CD14-positive monocyte (primary cell): ENCODE measurements around the gene RAB43. TPM values are rescaled to one million over a fixed set of nuclear protein-coding genes. Genes with fewer than 3 reads are reported as not detected.

Experiments
- DNase-seq, 3 donors: peaks; one replicate each; pipeline ENCODE4 v3.0.0-alpha.2; 2011 to 2022
- H2AFZ ChIP-seq: 2 replicates; pipeline ENCODE4 v1.6.0; 2012; ENCODE audit warnings: mild to moderate bottlenecking, low read depth, low read length, inconsistent platforms; ENCODE audit not compliant: insufficient read depth, poor library complexity, severe bottlenecking
- H3K27ac ChIP-seq, 2 donors: 1 replicate in 1 of 2; 2 replicates in 1 of 2; pipeline ENCODE4 v1.5.1; 2012 to 2013; ENCODE audit warnings: low read length in 2 of 2, control low read depth in 1 of 2, inconsistent platforms in 1 of 2, low read depth in 1 of 2, mild to moderate bottlenecking in 1 of 2
- H3K27me3 ChIP-seq, 2 donors: one replicate each; pipeline versions ENCODE4 v1.6.0 to v1.6.1; 2011 to 2013; ENCODE audit warnings: low read length in 2 of 2; ENCODE audit not compliant: control insufficient read depth in 2 of 2, insufficient read depth in 2 of 2
- H3K36me3 ChIP-seq, 2 donors: replicated peaks in 1 of 2; 1 replicate in 1 of 2; 2 replicates in 1 of 2; pipeline versions ENCODE4 v1.5.1 to v1.6.1; 2012 to 2013; ENCODE audit warnings: low read length in 2 of 2, control low read depth in 1 of 2, inconsistent platforms in 1 of 2, mild to moderate bottlenecking in 1 of 2; ENCODE audit not compliant: insufficient read depth in 2 of 2, control insufficient read depth in 1 of 2
- H3K4me1 ChIP-seq, 2 donors: 1 replicate in 1 of 2; 2 replicates in 1 of 2; pipeline versions ENCODE4 v1.5.1 to v1.6.1; 2012 to 2013; ENCODE audit warnings: low read length in 2 of 2, control low read depth in 1 of 2, inconsistent platforms in 1 of 2, mild to moderate bottlenecking in 1 of 2, moderate library complexity in 1 of 2; ENCODE audit not compliant: insufficient read depth in 2 of 2, control insufficient read depth in 1 of 2
- H3K4me2 ChIP-seq: replicated peaks from 2 replicates; pipeline ENCODE3; 2012; ENCODE audit warnings: low read length, moderate library complexity, mild to moderate bottlenecking; ENCODE audit not compliant: poor library complexity, severe bottlenecking; ENCODE audit errors: extremely low read depth
- H3K4me3 ChIP-seq, 3 experiments: fragments of 200-600 bp in 1 of 3; sonication (generic) in 1 of 3; replicated peaks in 1 of 3; 1 replicate in 2 of 3; 2 replicates in 1 of 3; pipeline ENCODE4 v1.5.1; 2011 to 2013; ENCODE audit warnings: low read length in 3 of 3, mild to moderate bottlenecking in 3 of 3, control low read depth in 2 of 3, low read depth in 2 of 3, inconsistent platforms in 1 of 3, moderate library complexity in 1 of 3
- H3K79me2 ChIP-seq: 2 replicates; pipeline ENCODE4 v1.6.0; 2012; ENCODE audit warnings: mild to moderate bottlenecking, control low read depth, inconsistent platforms, low read length, moderate library complexity; ENCODE audit not compliant: insufficient read depth
- H3K9ac ChIP-seq: 2 replicates; pipeline ENCODE4 v1.6.0; 2017; ENCODE audit warnings: low read length, mild to moderate bottlenecking; ENCODE audit not compliant: insufficient read depth, poor library complexity, severe bottlenecking
- H3K9me3 ChIP-seq, 2 donors: replicated peaks in 1 of 2; 1 replicate in 1 of 2; 2 replicates in 1 of 2; pipeline versions ENCODE4 v1.5.1 to v1.6.1; 2012 to 2013; ENCODE audit warnings: low read length in 2 of 2, control low read depth in 1 of 2; ENCODE audit not compliant: control insufficient read depth in 1 of 2, insufficient read depth in 1 of 2
- H4K20me1 ChIP-seq: 2 replicates; pipeline ENCODE4 v1.6.0; 2012; ENCODE audit warnings: mild to moderate bottlenecking, low read length, control low read depth, moderate library complexity; ENCODE audit not compliant: insufficient read depth
- H3K27ac Mint-ChIP-seq, 7 donors: one replicate each; pipeline ENCODE4 v1.8.0; 2020; ENCODE audit warnings: mild to moderate bottlenecking in 7 of 7, mixed read lengths in 7 of 7, moderate library complexity in 6 of 7, inconsistent platforms in 2 of 7
- H3K27me3 Mint-ChIP-seq, 3 donors: one replicate each; pipeline ENCODE4 v1.8.0; 2021 to 2022; ENCODE audit warnings: low read depth in 3 of 3, mild to moderate bottlenecking in 3 of 3, mixed read lengths in 3 of 3, moderate library complexity in 3 of 3, inconsistent platforms in 1 of 3
- H3K36me3 Mint-ChIP-seq, 2 donors: one replicate each; pipeline ENCODE4 v1.8.0; 2020; ENCODE audit warnings: mixed read lengths in 2 of 2, inconsistent platforms in 1 of 2, mild to moderate bottlenecking in 1 of 2
- H3K4me1 Mint-ChIP-seq: one replicate; pipeline ENCODE4 v1.8.0; 2020; ENCODE audit warnings: mild to moderate bottlenecking, mixed read lengths
- H3K4me3 Mint-ChIP-seq, 2 donors: one replicate each; pipeline ENCODE4 v1.8.0; 2020; ENCODE audit warnings: mild to moderate bottlenecking in 2 of 2, mixed read lengths in 2 of 2, moderate library complexity in 1 of 2
- H3K9me3 Mint-ChIP-seq, 7 donors: one replicate each; pipeline ENCODE4 v1.8.0; 2020 to 2022; ENCODE audit warnings: mixed read lengths in 7 of 7, mild to moderate bottlenecking in 6 of 7, moderate library complexity in 6 of 7, inconsistent platforms in 2 of 7
- WGBS: methylation state at CpG from one replicate; pipeline ENCODE4 v1.1.5; 2013; ENCODE audit warnings: missing lambda C conversion rate; ENCODE audit not compliant: insufficient coverage; 5-methylcytosine and 5-hydroxymethylcytosine counted together
- intact Hi-C, 2 donors: fragments of 100-400 bp; cut with micrococcal nuclease; formaldehyde crosslinking; loops; one replicate each; pipeline versions ENCODE4 v1.15.0 to v1.15.1; 2023
- polyA plus RNA-seq, 3 donors: library from polyadenylated mRNA; depleted of rRNA in 1 of 3; unstranded in 2 of 3; stranded (reverse) in 1 of 3; fragments of 300-500 nt in 2 of 3; fragments of >200 nt in 1 of 3; fragmentation: Illumina TruSeq in 2 of 3; gene quantifications; 1 replicate in 2 of 3; 2 replicates in 1 of 3; pipeline ENCODE4 v1.2.3, GENCODE V29; 2012 to 2021
- TF ChIP-seq, protein P1 (sequence below): fragments of 200-600 bp; IDR thresholded peaks from one replicate; pipeline ENCODE4 v1.8.0; 2022; ENCODE audit warnings: antibody characterized with exemption, mild to moderate bottlenecking

Gene RAB43
- polyA plus RNA-seq, 3 donors, result 7.1 to 15.5 (median 8.5) TPM

DNA sequence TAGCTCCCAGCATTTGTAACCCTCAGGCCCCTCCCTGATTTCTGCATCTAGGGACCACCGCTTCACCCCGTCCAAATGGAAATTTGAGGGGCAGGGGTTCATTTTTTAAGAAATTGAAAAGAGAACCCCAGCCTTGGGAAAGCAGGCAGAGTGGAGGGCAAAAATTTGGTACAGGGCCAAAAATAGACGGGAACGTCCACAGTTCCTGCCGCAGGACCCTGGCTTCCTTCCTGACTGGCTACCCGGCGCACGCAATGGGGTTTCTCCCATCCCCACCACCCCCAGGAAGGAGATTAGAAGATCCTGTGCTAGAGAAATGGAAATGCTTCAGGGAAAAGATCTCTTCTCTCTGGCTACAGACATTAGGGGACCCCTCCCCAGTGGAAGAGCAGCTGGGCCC is 40.1 kb downstream of the RAB43 start:
- Mint-ChIP-seq H3K36me3 (no peaks in the 10 kb centered on the region), H3K27ac (no peak overlapping the region)

DNA sequence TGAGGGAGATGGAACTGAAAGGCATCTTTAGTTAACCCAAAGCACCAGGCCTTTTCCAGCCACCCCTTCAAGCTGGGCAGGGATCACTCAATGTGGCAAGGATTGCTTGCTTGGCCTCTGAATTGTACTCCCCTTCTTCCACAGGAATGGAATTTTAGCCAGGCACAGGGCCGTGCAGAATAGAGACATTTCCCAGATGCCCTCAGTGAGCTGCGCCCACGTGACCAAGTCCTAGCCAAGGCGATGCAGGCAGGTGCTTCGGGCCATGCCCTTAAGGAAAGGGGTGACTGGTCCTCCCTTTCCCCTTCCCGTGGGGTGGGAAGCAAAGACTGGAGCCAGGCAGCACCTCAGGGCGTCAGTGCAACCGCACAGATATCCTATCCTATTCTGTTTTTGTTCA is 43.1 kb downstream of the RAB43 start:
- Histone ChIP-seq H3K9ac (no peak overlapping the region), H3K9me3 (no peaks in the 10 kb centered on the region), H3K27ac (no peak overlapping the region), H3K4me1 (no peaks in the 10 kb centered on the region), H4K20me1 (no peaks in the 10 kb centered on the region), H3K27me3 (no peaks in the 10 kb centered on the region), H3K4me2 (no peak overlapping the region), H3K36me3 (no peaks in the 10 kb centered on the region), H3K79me2 (no peaks in the 10 kb centered on the region), H3K4me3 (no peak overlapping the region), H2AFZ (no peak overlapping the region)
- no peak overlapping the region for H3K4me3 Mint-ChIP-seq
- H3K4me1 Mint-ChIP-seq, result peaks cover 2% of the 10 kb centered on the region
- no peaks in the 10 kb centered on the region for H3K36me3 Mint-ChIP-seq
- WGBS, result 92% methylated on average over 5 of the region's 8 CpGs
- DNase-seq, result no peak
- TF ChIP-seq, protein P1, sequence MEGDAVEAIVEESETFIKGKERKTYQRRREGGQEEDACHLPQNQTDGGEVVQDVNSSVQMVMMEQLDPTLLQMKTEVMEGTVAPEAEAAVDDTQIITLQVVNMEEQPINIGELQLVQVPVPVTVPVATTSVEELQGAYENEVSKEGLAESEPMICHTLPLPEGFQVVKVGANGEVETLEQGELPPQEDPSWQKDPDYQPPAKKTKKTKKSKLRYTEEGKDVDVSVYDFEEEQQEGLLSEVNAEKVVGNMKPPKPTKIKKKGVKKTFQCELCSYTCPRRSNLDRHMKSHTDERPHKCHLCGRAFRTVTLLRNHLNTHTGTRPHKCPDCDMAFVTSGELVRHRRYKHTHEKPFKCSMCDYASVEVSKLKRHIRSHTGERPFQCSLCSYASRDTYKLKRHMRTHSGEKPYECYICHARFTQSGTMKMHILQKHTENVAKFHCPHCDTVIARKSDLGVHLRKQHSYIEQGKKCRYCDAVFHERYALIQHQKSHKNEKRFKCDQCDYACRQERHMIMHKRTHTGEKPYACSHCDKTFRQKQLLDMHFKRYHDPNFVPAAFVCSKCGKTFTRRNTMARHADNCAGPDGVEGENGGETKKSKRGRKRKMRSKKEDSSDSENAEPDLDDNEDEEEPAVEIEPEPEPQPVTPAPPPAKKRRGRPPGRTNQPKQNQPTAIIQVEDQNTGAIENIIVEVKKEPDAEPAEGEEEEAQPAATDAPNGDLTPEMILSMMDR, result no peak
- H3K27ac Mint-ChIP-seq, result no peak overlapping the region
- intact Hi-C loops, result no loop called here
- H3K9me3 Mint-ChIP-seq, result peaks cover 0 to 3% (median 0%) of the 10 kb centered on the region in 7 donors
- H3K27me3 Mint-ChIP-seq, result peaks cover 3 to 9% (median 4%) of the 10 kb centered on the region in 3 donors

More for the DNA sequence above, 40.1 kb downstream of the RAB43 start:
- DNase-seq, result no peak
- Histone ChIP-seq H3K27ac (no peak overlapping the region), H3K4me2 (no peak overlapping the region), H3K27me3 (no peaks in the 10 kb centered on the region), H3K36me3 (no peaks in the 10 kb centered on the region), H3K79me2 (no peaks in the 10 kb centered on the region), H3K4me3 (no peak overlapping the region), H2AFZ (no peak overlapping the region), H4K20me1 (no peaks in the 10 kb centered on the region), H3K9ac (no peak overlapping the region), H3K9me3 (no peaks in the 10 kb centered on the region), H3K4me1 (no peaks in the 10 kb centered on the region)
- peaks cover 4 to 9% (median 4%) of the 10 kb centered on the region in 3 donors for H3K27me3 Mint-ChIP-seq
- peaks cover 0 to 2% (median 0%) of the 10 kb centered on the region in 7 donors for H3K9me3 Mint-ChIP-seq
- intact Hi-C loops, result no loop called here
- H3K4me3 Mint-ChIP-seq, result no peak overlapping the region
- TF ChIP-seq, protein P1, result no peak
- peaks cover 2% of the 10 kb centered on the region for H3K4me1 Mint-ChIP-seq
- no CpG with 5 or more reads among the region's 8 CpGs for WGBS
